HG03571 (cell line): ENCODE measurements around the gene CCDC171.
"Not testable (repeated sequence)": the region's sequence is repeated elsewhere in the genome, so short reads cannot be mapped to it uniquely, and the experiment has no call there.

Experiments
- ATAC-seq: cut with Tn5 transposase; IDR thresholded peaks from one replicate; pipeline ENCODE4 v1.9.1; 2021; ENCODE audit not compliant: unreplicated experiment

The CCDC171 gene

DNA sequence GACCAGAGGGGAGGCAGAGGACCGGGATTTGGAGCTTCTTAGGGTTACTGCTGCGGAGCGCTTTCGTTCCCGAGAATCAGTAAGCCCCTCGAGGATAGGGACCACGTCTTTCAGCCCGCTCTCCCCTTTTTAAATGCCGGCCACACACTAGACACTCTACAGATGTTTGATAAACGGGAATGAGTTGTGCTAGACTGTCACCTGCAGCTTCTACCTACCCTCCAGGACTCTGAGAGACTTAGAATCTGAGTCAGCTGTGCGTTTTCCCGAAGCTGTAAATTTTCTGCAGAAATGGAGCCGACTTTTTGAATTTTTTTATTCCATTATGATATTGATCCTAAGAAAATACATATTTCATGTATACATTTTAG lies 670 bp downstream of the CCDC171 start:
- ATAC-seq, result peak; percentile 22

GRCh38 chr9:15570769-15571168 lies 17.9 kb downstream of the CCDC171 start:
- ATAC-seq, result no peak

- ATAC-seq, result no peak
These were observed 19.4 kb downstream of the CCDC171 start for GRCh38 chr9:15572200-15572770.

- ATAC-seq, result no peak
These were observed 23.7 kb downstream of the CCDC171 start for GRCh38 chr9:15576350-15577050.

- ATAC-seq, result no peak
These were observed 25.9 kb downstream of the CCDC171 start for GRCh38 chr9:15578714-15579113.

- no peak for ATAC-seq
These were observed 31.5 kb downstream of the CCDC171 start for GRCh38 chr9:15584379-15584778.

GRCh38 chr9:15592317-15592716 lies 39.5 kb downstream of the CCDC171 start:
- ATAC-seq, result no peak

DNA sequence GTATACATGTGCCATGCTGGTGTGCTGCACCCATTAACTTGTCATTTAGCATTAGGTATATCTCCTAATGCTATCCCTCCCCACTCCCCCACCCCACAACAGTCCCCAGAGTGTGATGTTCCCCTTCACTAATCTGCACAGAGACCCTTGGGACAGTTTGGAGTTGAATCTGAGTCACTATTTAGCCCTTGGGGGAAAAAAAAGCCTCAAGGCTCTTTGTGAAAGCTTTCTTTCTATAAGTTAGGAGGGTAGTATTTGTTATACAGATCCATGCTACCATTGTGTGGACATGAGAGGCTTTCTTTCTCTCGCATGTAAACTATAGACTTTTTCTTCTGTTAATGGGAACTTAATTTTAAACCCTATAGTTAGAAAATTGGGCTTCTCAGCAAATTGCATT lies 40.1 kb downstream of the CCDC171 start:
- ATAC-seq, result not testable (repeated sequence)

DNA sequence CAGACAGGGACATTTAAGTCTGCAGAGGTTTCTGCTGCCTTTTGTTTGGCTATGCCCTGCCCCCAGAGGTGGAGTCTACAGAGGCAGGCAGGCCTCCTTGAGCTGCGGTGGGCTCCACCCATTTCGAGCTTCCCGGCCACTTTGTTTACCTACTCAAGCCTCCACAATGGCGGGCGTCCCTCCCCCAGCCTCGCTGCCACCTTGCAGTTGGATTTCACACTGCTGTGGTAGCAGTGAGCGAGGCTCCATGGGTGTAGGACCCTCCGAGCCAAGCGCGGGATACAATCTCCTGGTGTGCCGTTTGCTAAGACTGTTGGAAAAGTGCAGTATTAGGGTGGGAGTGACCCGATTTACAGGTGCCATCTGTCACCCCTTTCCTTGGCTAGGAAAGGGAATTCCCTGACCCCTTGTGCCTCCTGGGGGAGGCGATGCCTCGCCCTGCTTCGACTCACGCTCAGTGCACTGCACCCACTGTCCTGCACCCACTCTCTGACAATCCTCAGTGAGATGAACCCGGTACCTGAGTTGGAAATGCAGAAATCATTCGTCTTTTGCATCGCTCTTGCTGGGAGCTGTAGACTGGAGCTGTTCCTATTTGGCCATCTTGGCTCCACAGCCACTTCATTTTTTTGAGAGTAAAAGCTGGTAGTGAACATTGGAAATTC lies 48.0 kb downstream of the CCDC171 start:
- ATAC-seq, result not testable (repeated sequence)

- ATAC-seq, result no peak
These were observed 54.0 kb downstream of the CCDC171 start for GRCh38 chr9:15606643-15607472.

GRCh38 chr9:15612962-15613361 lies 60.1 kb downstream of the CCDC171 start:
- no peak for ATAC-seq

DNA sequence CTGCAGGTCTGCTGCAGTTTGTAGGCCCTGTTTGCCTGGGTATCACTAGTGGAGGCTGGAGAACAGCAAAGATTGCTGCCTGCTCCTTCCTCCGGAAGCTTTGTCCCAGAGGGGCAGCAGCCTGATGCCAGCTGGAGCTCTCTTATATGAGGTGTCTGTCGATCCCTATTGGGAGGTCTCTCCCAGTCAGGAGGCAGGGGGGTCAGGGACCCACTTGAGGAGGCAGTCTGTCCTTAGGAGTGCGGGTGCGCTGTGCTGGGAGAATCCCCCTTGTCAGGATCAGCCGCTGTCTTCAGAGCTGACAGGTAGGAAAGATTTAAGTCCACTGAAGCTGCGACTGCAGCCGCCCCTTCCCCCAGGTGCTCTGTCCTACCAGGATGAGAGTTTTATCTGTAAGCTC lies 64.9 kb downstream of the CCDC171 start:
- no peak for ATAC-seq

GRCh38 chr9:15618540-15619331 lies 65.9 kb downstream of the CCDC171 start:
- ATAC-seq, result no peak

DNA sequence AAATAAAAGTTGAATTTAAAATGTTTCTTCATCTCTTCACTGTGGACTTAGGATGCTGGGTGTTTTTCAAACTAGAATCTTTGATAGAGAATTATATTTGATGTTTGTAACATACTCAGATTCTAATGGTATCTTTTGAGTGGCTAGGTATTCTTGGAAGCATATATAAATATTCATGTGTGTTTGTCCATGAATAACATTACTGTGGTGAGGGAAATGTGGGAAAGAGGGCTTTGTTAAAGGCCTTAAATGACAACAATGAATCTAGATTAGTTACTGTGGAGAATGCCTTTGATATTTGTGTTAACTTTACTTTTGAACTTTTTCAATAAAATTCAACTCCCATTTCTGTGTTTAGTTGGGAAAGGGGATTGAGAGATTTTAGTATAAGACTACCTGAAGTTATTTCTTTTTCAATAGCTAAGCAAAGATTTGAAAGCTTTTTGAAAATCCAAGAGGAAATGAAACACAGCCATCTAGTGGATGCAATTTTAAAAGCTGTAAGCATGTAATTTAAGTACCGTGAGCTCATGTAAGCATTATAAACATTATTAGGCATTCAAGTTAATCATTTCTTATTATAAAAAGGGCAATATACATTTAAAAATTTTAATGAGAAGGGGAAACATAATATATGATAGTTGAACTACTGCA lies 69.6 kb downstream of the CCDC171 start:
- no peak for ATAC-seq

DNA sequence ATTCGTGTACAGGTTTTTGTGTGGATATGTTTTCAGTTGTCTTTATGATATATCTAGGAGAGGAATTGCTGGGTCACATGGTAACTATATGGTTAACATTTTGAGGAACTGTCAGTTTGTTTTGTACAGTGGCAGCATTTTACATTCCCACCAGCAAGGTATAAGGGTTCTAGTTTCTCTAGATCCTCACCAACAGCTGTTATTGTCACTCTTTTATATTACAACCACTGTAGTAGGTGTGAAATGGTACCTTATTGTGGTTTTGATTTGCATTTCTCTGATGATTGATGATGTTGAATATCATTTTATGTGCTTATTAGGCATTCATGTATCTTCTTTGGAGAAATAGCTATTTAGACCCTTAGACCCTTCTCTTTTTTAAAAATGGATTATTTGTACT lies 82.9 kb downstream of the CCDC171 start:
- ATAC-seq, result no peak

DNA sequence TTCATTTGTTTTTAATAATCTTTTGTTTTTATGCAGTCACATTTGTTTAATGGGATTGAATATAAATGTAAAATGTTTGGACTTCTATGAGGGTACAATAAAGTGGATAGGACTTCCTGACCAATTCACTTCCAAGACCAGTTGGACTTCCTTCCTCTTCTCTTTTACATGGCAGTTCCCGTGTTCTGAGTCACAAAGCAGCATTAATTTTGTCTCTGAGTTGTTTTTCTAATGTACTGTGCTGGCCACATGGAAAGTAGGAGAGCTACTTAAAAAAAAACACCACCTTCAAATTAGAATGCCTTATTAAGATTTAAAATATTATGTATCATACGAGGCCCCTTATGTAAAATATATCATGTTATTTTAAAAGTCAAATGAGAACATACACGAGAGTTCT lies 87.3 kb downstream of the CCDC171 start:
- no peak for ATAC-seq

GRCh38 chr9:15641291-15641690 lies 88.4 kb downstream of the CCDC171 start:
- ATAC-seq, result no peak

- no peak for ATAC-seq
These were observed 89.6 kb downstream of the CCDC171 start for GRCh38 chr9:15642369-15642962.

- peak; percentile 59 for ATAC-seq
These were observed 117.4 kb downstream of the CCDC171 start for GRCh38 chr9:15670246-15670645.

DNA sequence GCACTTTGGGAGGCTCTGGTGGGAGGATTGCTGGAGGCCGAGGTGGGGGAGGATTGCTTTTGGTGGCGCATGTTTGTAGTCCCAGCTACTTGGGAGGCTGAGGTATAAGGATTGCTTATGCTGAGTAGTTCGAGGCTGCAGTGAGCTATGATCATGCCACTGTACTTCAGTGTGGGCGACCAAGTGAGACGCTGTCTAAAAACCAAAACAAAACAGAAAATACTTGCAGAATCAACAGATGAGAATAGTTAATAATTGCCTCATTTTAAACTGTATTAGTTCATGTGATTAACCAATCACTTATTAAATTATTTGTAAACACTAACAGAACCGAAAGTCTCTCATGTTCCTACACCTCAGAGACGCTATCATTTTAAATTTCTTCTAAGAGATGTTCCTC lies 118.1 kb downstream of the CCDC171 start:
- ATAC-seq, result peak; percentile 94
